Stimulated activated effector memory CD8-positive, alpha-beta T cell treated with anti-CD3 and anti-CD28 coated beads, Interleukin-12 subunit alpha, Interleukin-12 subunit beta, amount 100 ng/mL, for 72 hours (primary cell): ENCODE measurements around the gene ARHGEF16.

Experiments
- ATAC-seq: fragments of 150-1000 bp; cut with Tn5 transposase; 2 replicates; pipeline ENCODE4 v1.10.0; 2021
- DNase-seq, 2 donors: peaks; one replicate each; pipeline ENCODE4 v3.0.0; 2021 to 2022; ENCODE audit warnings: low spot score in 2 of 2
- H3K27ac Mint-ChIP-seq: one replicate; pipeline ENCODE4 v1.8.0; 2022; ENCODE audit warnings: mild to moderate bottlenecking, mixed read lengths
- H3K36me3 Mint-ChIP-seq: one replicate; pipeline ENCODE4 v1.8.0; 2022; ENCODE audit warnings: mild to moderate bottlenecking, mixed read lengths
- H3K4me1 Mint-ChIP-seq: one replicate; pipeline ENCODE4 v1.8.0; 2022; ENCODE audit warnings: mixed read lengths
- H3K4me3 Mint-ChIP-seq: one replicate; pipeline ENCODE4 v1.8.0; 2022; ENCODE audit warnings: mild to moderate bottlenecking, mixed read lengths
- H3K9me3 Mint-ChIP-seq: one replicate; pipeline ENCODE4 v1.8.0; 2022; ENCODE audit warnings: mixed read lengths

ARHGEF16 gene

GRCh38 chr1:3441410-3441847, 13.0 kb upstream of the ARHGEF16 start:
- Mint-ChIP-seq H3K4me3 (no peak overlapping the region), H3K27ac (no peak overlapping the region), H3K36me3 (no peaks in the 10 kb centered on the region), H3K9me3 (no peaks in the 10 kb centered on the region), H3K4me1 (no peaks in the 10 kb centered on the region)
- no peak for DNase-seq
- ATAC-seq = no peak

DNA sequence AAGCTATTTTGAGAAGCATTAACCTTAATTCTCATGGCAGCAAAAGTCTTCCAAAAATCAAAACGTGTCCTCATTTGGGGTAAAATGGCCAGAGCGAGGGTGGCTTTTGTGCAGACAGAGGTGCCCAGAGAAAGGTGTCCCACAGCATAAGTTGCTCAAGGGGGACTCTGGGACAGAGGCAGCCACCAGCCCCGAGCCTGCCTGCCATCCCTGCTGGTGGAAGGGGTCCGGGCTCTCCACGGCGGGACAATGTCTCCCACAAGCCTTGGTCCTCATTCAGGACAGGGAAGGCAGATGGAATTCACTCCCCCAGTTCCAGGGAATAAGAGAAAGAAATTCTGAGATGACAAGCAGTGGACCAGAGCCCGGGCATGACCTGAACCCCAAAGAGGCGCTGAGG, 12.6 kb upstream of the ARHGEF16 start:
- ATAC-seq (no peak), DNase-seq (no peak)
- H3K4me1 Mint-ChIP-seq = no peaks in the 10 kb centered on the region
- no peaks in the 10 kb centered on the region for H3K9me3 Mint-ChIP-seq
- no peak overlapping the region for H3K27ac Mint-ChIP-seq
- H3K36me3 Mint-ChIP-seq = no peaks in the 10 kb centered on the region
- H3K4me3 Mint-ChIP-seq = no peak overlapping the region

DNA sequence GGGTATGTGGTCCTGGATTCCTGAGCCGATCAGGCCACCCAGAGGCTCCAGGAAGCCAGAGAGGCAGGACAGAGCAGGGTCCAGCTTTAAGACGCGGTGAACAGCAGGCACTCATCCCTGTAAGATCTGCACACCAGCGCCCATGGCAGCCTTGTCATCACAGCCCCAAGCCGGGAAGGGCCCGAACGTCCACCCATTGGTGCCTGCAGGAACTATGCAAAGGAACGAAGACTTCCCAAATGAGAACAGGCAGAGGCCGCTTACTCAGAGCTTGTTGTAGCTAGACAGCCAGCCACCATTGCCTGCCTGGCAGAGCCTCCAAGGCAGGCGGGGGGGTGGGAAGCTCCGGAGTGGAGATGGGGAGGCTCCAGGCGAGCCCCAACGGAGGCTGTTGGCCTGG, 12.1 kb upstream of the ARHGEF16 start:
- H3K4me1 Mint-ChIP-seq = no peaks in the 10 kb centered on the region
- no peak overlapping the region for H3K4me3 Mint-ChIP-seq
- H3K36me3 Mint-ChIP-seq = no peaks in the 10 kb centered on the region
- no peak for ATAC-seq
- no peaks in the 10 kb centered on the region for H3K9me3 Mint-ChIP-seq
- no peak for DNase-seq
- H3K27ac Mint-ChIP-seq = no peak overlapping the region

DNA sequence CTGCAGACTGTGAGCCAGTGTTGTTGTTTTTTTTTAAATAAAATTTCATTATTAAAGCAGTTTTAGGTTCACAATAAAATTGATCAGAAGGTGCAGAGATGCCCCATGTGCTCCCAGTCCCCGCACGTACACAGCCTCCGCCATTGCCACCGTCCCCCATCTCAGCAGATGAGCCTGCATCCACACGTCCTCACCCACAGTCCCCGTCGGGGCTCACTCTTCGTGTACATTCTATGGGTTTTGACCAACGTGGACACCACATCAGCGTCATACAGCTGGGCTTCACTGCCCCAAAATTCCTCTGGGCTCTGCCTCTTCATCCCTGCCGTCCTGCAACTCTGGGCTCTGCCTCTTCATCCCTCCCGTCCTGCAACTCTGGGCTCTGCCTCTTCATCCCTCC, 11.6 kb upstream of the ARHGEF16 start:
- H3K4me1 Mint-ChIP-seq = no peaks in the 10 kb centered on the region
- peaks cover under 1% of the 10 kb centered on the region for H3K9me3 Mint-ChIP-seq
- H3K4me3 Mint-ChIP-seq = no peak overlapping the region
- ATAC-seq = no peak
- DNase-seq = no peak
- H3K27ac Mint-ChIP-seq = no peak overlapping the region
- H3K36me3 Mint-ChIP-seq = no peaks in the 10 kb centered on the region

DNA sequence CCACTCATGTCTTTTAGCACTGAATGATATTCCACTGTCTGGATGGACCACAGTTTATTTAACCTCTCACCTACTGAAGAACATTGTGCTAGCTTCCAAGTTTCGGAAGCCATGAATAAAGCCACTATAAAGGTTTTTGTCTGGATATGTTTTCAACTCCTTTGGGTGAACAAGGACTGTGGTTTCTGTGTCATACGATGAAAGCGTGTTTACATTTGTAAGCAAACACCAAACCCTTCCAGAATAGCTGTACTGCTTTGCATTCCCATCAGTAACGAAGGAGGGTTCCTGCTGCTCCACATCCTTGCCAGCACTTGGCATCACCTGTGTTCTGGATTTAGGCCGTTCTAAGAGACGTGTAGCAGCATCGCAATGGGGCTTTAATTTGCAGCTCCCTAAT, 10.7 kb upstream of the ARHGEF16 start:
- no peak overlapping the region for H3K27ac Mint-ChIP-seq
- no peaks in the 10 kb centered on the region for H3K36me3 Mint-ChIP-seq
- DNase-seq (no peak), ATAC-seq (no peak)
- H3K4me1 Mint-ChIP-seq = no peaks in the 10 kb centered on the region
- no peak overlapping the region for H3K4me3 Mint-ChIP-seq
- H3K9me3 Mint-ChIP-seq = peaks cover 4% of the 10 kb centered on the region

DNA sequence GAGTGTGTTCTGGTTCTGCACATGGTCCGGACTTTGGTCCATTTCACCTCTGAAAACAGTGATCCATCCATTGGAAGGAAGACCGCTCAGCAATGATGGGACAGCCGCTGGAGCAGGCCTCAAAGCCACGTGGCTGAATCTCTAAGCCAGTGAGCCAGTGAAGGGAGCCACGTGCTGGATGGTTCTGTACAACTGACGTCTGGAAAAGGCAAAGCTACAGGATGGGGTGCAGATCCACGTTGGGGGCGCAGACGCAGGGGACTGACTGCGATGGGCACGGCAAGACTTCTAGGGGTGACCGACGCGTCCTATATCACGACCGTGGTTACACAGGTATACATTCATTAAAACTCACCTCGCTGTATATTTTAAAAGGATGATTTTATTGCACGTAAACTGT, 10.2 kb upstream of the ARHGEF16 start:
- DNase-seq = no peak
- Mint-ChIP-seq H3K4me1 (no peaks in the 10 kb centered on the region), H3K36me3 (no peaks in the 10 kb centered on the region), H3K9me3 (peaks cover 4% of the 10 kb centered on the region), H3K4me3 (no peak overlapping the region), H3K27ac (no peak overlapping the region)
- ATAC-seq = no peak

GRCh38 chr1:3444736-3445135, 9.7 kb upstream of the ARHGEF16 start:
- no peak overlapping the region for H3K27ac Mint-ChIP-seq
- no peaks in the 10 kb centered on the region for H3K36me3 Mint-ChIP-seq
- DNase-seq (no peak), ATAC-seq (no peak)
- H3K9me3 Mint-ChIP-seq = peaks cover 4% of the 10 kb centered on the region
- no peaks in the 10 kb centered on the region for H3K4me1 Mint-ChIP-seq
- no peak overlapping the region for H3K4me3 Mint-ChIP-seq

DNA sequence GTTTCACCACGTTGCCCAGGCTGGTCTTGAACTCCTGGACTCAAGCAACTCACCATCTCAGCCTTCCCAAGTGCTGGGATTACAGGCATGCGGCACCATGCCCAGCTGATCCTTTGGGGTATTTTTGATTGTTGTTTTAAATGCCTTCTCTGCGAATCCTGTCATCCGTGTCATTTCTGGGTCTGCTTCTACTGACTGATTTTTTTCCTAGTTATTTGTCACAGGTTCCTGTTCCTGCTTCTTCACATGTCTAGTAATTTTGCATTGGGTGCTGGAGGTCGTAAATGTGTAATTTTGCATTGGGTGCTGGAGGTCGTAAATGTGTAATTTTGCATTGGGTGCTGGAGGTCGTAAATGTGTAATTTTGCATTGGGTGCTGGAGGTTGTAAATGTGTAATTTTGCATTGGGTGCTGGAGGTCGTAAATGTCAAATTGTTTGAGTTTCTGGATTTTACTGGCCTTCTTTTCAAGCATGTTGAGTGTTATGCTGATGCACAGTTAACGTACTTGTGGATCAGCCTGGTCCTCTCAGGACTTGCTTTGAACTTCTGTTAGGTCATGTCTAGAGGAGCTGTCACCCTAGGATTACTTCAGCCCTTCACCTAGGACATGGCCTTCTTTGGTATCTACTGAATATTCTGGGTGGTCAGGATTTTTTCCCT, 4.1 kb upstream of the ARHGEF16 start:
- peaks cover 4% of the 10 kb centered on the region for H3K9me3 Mint-ChIP-seq

DNA sequence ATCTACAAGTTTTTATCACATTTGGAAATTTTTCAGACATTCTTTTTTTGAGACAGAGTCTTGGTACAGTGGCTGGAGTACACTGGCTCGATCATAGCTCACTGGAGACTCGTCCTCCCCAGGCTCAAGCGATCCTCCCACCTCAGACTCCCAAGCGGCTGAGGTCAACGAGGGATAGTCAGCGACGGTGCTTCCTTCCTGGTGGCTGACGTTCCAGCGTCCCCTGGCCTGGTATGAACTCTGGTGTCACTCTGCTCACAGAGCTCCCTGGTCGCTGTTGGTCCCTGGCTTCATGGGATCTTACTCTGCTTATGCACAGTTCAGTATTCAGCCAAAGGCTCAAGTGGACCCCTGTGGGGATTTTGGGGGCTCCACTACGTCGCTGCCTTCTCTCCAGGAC, 3.5 kb upstream of the ARHGEF16 start:
- no peak for DNase-seq
- no peak overlapping the region for H3K27ac Mint-ChIP-seq

More for the DNA sequence above, 4.1 kb upstream of the ARHGEF16 start:
- H3K36me3 Mint-ChIP-seq = no peaks in the 10 kb centered on the region
- no peak for ATAC-seq
- no peaks in the 10 kb centered on the region for H3K4me1 Mint-ChIP-seq
- DNase-seq = no peak
- H3K4me3 Mint-ChIP-seq = no peak overlapping the region
- H3K27ac Mint-ChIP-seq = no peak overlapping the region

GRCh38 chr1:3451994-3452865, 2.2 kb upstream of the ARHGEF16 start:
- DNase-seq = no peak
- Mint-ChIP-seq H3K4me3 (no peak overlapping the region), H3K9me3 (peaks cover 4% of the 10 kb centered on the region), H3K36me3 (no peaks in the 10 kb centered on the region), H3K4me1 (no peaks in the 10 kb centered on the region), H3K27ac (no peak overlapping the region)
- ATAC-seq = no peak

More for the DNA sequence above, 3.5 kb upstream of the ARHGEF16 start:
- Mint-ChIP-seq H3K9me3 (peaks cover 4% of the 10 kb centered on the region), H3K4me3 (no peak overlapping the region), H3K4me1 (no peaks in the 10 kb centered on the region), H3K36me3 (no peaks in the 10 kb centered on the region)
- ATAC-seq = no peak

DNA sequence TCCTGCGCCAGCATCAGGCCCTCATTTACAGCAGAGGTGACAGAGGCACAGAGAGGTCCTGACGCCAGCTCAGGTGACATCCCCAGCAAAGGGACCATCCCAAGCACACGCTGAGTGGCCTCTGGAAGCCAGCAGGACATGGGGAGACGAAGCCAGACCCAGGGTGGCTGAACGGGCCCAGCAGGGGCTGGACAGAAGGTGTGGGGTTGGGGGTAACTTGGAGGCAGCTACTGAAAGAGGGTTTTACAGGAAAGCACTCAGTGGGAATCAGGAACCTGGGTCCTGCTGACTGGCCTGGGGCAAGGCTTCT, 1.6 kb upstream of the ARHGEF16 start:
- ATAC-seq = no peak
- H3K36me3 Mint-ChIP-seq = no peaks in the 10 kb centered on the region
- no peak for DNase-seq
- peaks cover 4% of the 10 kb centered on the region for H3K9me3 Mint-ChIP-seq
- H3K27ac Mint-ChIP-seq = no peak overlapping the region
- peak overlapping the region; percentile 36 for H3K4me3 Mint-ChIP-seq
- H3K4me1 Mint-ChIP-seq = no peaks in the 10 kb centered on the region

DNA sequence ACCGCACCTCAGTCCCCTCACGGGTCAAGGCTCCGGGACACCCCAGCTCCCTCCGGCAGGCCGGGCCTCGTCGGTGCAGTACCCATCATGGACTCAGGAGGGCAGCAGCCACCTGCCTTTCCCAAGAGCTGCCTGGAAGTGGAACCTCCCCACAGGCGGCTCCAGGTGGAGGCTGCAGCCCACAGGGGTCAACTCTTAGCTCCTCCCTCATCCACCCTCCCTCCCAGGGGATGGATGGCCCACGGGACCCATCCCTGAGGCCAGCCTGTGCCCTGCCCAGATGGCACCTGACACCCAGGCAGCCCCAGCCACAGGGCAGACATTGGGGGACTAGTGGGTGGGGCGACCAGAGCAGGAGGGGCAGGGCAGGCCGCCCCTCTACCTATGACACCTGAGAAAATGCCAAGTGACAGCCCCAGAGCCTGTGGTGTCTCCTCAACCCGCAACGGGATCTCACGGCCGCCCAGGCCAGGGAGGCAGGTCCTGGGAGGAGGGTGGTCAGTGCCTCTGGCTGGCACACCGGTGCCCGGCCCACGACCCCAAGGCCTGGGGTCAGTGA, 1.2 kb upstream of the ARHGEF16 start:
- Mint-ChIP-seq H3K4me3 (peak overlapping the region; percentile 36), H3K9me3 (no peaks in the 10 kb centered on the region), H3K27ac (no peak overlapping the region), H3K36me3 (no peaks in the 10 kb centered on the region), H3K4me1 (no peaks in the 10 kb centered on the region)
- ATAC-seq = peak; percentile 74
- peak; percentile 67 to 90 for DNase-seq

GRCh38 chr1:3454811-3455618, 550 bp downstream of the ARHGEF16 start:
- H3K4me1 Mint-ChIP-seq = no peaks in the 10 kb centered on the region
- no peaks in the 10 kb centered on the region for H3K36me3 Mint-ChIP-seq
- no peak for DNase-seq
- peak overlapping the region; percentile 56 for H3K4me3 Mint-ChIP-seq
- H3K9me3 Mint-ChIP-seq = no peaks in the 10 kb centered on the region
- no peak overlapping the region for H3K27ac Mint-ChIP-seq
- ATAC-seq = no peak

GRCh38 chr1:3455670-3456448, 1.4 kb downstream of the ARHGEF16 start:
- H3K36me3 Mint-ChIP-seq = no peaks in the 10 kb centered on the region
- H3K4me3 Mint-ChIP-seq = peak overlapping the region; percentile 56
- H3K4me1 Mint-ChIP-seq = no peaks in the 10 kb centered on the region
- no peak for ATAC-seq
- no peak overlapping the region for H3K27ac Mint-ChIP-seq
- no peak for DNase-seq
- no peaks in the 10 kb centered on the region for H3K9me3 Mint-ChIP-seq
